Smooth muscle cell (in vitro differentiated cells): ENCODE results near the gene TMBIM4. TPM values are rescaled to one million over a fixed set of nuclear protein-coding genes. Genes with fewer than 3 reads are reported as not detected.

ENCODE experiments used
- DNase-seq: peaks from one replicate; lab custom pipeline; 2025; ENCODE audit not compliant: unreplicated experiment; lab: John Stamatoyannopoulos, UW
- H2AFZ ChIP-seq: fragments of 200-600 bp; sonication (generic); 2 replicates; pipeline ENCODE4 v1.6.0; 2016; ENCODE audit warnings: antibody characterized with exemption, low read depth, mild to moderate bottlenecking
- H3F3A ChIP-seq: fragments of 200-600 bp; sonication (generic); 2 replicates; pipeline ENCODE4 v1.6.0; 2017; ENCODE audit warnings: antibody characterized with exemption, low read depth
- H3K27ac ChIP-seq: fragments of 200-600 bp; sonication (generic); 2 replicates; pipeline ENCODE4 v1.5.1; 2016; ENCODE audit warnings: low read depth, mild to moderate bottlenecking
- H3K27me3 ChIP-seq: fragments of 200-600 bp; sonication (generic); 2 replicates; pipeline ENCODE4 v1.6.1; 2016; ENCODE audit warnings: low read depth, mild to moderate bottlenecking
- H3K36me3 ChIP-seq: fragments of 200-600 bp; sonication (generic); 2 replicates; pipeline ENCODE4 v1.5.1; 2016; ENCODE audit warnings: low read depth
- H3K4me1 ChIP-seq: fragments of 200-600 bp; sonication (generic); 2 replicates; pipeline ENCODE4 v1.5.1; 2016; ENCODE audit warnings: low read depth
- H3K4me2 ChIP-seq: fragments of 200-600 bp; sonication (generic); 2 replicates; pipeline ENCODE4 v1.6.0; 2016; ENCODE audit warnings: mild to moderate bottlenecking
- H3K4me3 ChIP-seq: fragments of 200-600 bp; sonication (generic); 2 replicates; pipeline ENCODE4 v1.5.1; 2016; ENCODE audit warnings: mild to moderate bottlenecking
- H3K79me2 ChIP-seq: fragments of 200-600 bp; sonication (generic); 2 replicates; pipeline ENCODE4 v1.6.0; 2016; ENCODE audit warnings: low read depth, mild to moderate bottlenecking
- H3K9ac ChIP-seq: fragments of 200-600 bp; sonication (generic); 2 replicates; pipeline ENCODE4 v1.6.0; 2016; ENCODE audit warnings: low read depth
- H3K9me3 ChIP-seq: fragments of 200-600 bp; sonication (generic); replicated peaks from 2 replicates; pipeline ENCODE4 v1.5.1; 2016; ENCODE audit warnings: low read depth
- H4K20me1 ChIP-seq: fragments of 200-600 bp; sonication (generic); 2 replicates; pipeline ENCODE4 v1.6.0; 2016; ENCODE audit warnings: low read depth
- CTCF ChIP-seq: fragments of 200-600 bp; sonication (generic); IDR thresholded peaks from 2 replicates; pipeline ENCODE4 v1.5.1; 2017; ENCODE audit warnings: borderline replicate concordance, mild to moderate bottlenecking, antibody characterized with exemption; ENCODE audit not compliant: insufficient read depth, poor library complexity, severe bottlenecking
- WGBS: methylation state at CpG from one replicate; pipeline ENCODE4 v1.1.7; 2016; ENCODE audit warnings: low lambda C conversion rate; 5-methylcytosine and 5-hydroxymethylcytosine counted together
- polyA plus RNA-seq: library from polyadenylated mRNA; unstranded; fragments of >200 nt; fragmentation: Nextera tagmentation; extraction: Ambion mirVana; gene quantifications from 2 replicates; pipeline ENCODE4 v1.2.1, GENCODE V29; 2016
- total RNA-seq: library from RNA; depleted of rRNA; stranded (reverse); fragments of >200 nt; gene quantifications from 2 replicates; pipeline ENCODE4 v1.2.3, GENCODE V29; 2014

The TMBIM4 gene
- total and polyA plus RNA-seq, 2 experiments from 2014 or later, result 97.9 to 103 TPM

GRCh38 chr12:66087365-66087943 is 82.3 kb downstream of the TMBIM4 start:
- H3F3A ChIP-seq, result peaks cover 6% of the 10 kb centered on the region
- H2AFZ ChIP-seq, result no peak overlapping the region
- peak; percentile 81 for TF ChIP-seq CTCF
- no peaks in the 10 kb centered on the region for H3K27me3 ChIP-seq
- no peak overlapping the region for H3K9ac ChIP-seq
- H4K20me1 ChIP-seq, result no peaks in the 10 kb centered on the region
- peak overlapping the region; percentile 41 for H3K27ac ChIP-seq
- H3K9me3 ChIP-seq, result no peaks in the 10 kb centered on the region
- WGBS, result 38% methylated on average over 10 of the region's 10 CpGs
- H3K4me1 ChIP-seq, result peaks cover 3% of the 10 kb centered on the region
- H3K79me2 ChIP-seq, result no peaks in the 10 kb centered on the region
- no peak for DNase-seq
- H3K4me3 ChIP-seq, result peak overlapping the region; percentile 17
- H3K4me2 ChIP-seq, result peak overlapping the region; percentile 79
- no peaks in the 10 kb centered on the region for H3K36me3 ChIP-seq

GRCh38 chr12:66085998-66086397 is 83.8 kb downstream of the TMBIM4 start:
- no peak overlapping the region for H3K4me3 ChIP-seq
- H3F3A ChIP-seq, result peaks cover 6% of the 10 kb centered on the region
- no peaks in the 10 kb centered on the region for H3K27me3 ChIP-seq
- H3K4me1 ChIP-seq, result peaks cover 3% of the 10 kb centered on the region
- H3K79me2 ChIP-seq, result no peaks in the 10 kb centered on the region
- H4K20me1 ChIP-seq, result no peaks in the 10 kb centered on the region
- no peak for TF ChIP-seq CTCF
- no peaks in the 10 kb centered on the region for H3K36me3 ChIP-seq
- H3K9me3 ChIP-seq, result no peaks in the 10 kb centered on the region
- 97% methylated on average over 2 of the region's 2 CpGs for WGBS
- H3K4me2 ChIP-seq, result peak overlapping the region; percentile 79
- H3K9ac ChIP-seq, result no peak overlapping the region
- peak overlapping the region; percentile 59 for H2AFZ ChIP-seq
- peak overlapping the region; percentile 41 for H3K27ac ChIP-seq
- DNase-seq, result no peak

Other genes starting within 250 kb of the TMBIM4 start
- gene LLPH, start 39.2 kb downstream of the TMBIM4 start, total RNA-seq, result 9.2 and 15.6 TPM in 2 replicates
- gene LLPH, start 39.2 kb downstream of the TMBIM4 start, polyA plus RNA-seq, result 33.1 and 39.7 TPM in 2 replicates
- 5.3 and 6.8 TPM in 2 replicates for gene IRAK3, start 19.2 kb upstream of the TMBIM4 start, total RNA-seq
- 2.4 and 2.5 TPM in 2 replicates for gene IRAK3, start 19.2 kb upstream of the TMBIM4 start, polyA plus RNA-seq
- 4.8 and 5.7 TPM in 2 replicates for gene HELB, start 132.5 kb upstream of the TMBIM4 start, total RNA-seq
- 1.2 and 1.9 TPM in 2 replicates for gene HELB, start 132.5 kb upstream of the TMBIM4 start, polyA plus RNA-seq